Stimulated activated CD8-positive, alpha-beta memory T cell treated with anti-CD3 and anti-CD28 coated beads, Interleukin-7, amount 100 ng/mL, for 48 hours (primary cell): ENCODE measurements around the gene TMUB1.
A peak's percentile ranks its signal among the peaks of the same experiment; 100 is the strongest.

Experiments
- DNase-seq, 2 donors: peaks; one replicate each; pipeline ENCODE4 v3.0.0-alpha.2; 2020; ENCODE audit warnings: low read depth in 1 of 2; ENCODE audit errors: extremely low read depth in 1 of 2

Gene TMUB1

DNA sequence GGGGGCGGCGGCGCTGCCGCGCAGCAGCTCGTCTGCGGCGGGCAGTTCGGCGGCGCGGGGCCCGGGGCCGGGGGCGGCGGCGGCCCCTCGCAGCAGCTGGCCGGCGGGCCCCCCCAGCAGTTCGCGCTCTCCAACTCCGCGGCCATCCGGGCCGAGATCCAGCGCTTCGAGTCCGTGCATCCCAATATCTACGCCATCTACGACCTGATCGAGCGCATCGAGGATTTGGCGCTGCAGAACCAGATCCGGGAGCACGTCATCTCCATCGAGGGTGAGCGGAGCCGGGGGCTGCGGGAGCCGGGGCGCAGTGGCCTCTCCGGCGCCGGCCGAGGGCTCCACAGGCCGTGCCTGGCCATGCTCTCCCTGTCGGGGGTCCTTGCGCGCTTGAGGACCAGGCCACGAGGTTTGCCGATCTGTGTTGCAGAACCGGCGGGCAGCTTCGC, 3.5 kb upstream of the TMUB1 start:
- DNase-seq = no peak

DNA sequence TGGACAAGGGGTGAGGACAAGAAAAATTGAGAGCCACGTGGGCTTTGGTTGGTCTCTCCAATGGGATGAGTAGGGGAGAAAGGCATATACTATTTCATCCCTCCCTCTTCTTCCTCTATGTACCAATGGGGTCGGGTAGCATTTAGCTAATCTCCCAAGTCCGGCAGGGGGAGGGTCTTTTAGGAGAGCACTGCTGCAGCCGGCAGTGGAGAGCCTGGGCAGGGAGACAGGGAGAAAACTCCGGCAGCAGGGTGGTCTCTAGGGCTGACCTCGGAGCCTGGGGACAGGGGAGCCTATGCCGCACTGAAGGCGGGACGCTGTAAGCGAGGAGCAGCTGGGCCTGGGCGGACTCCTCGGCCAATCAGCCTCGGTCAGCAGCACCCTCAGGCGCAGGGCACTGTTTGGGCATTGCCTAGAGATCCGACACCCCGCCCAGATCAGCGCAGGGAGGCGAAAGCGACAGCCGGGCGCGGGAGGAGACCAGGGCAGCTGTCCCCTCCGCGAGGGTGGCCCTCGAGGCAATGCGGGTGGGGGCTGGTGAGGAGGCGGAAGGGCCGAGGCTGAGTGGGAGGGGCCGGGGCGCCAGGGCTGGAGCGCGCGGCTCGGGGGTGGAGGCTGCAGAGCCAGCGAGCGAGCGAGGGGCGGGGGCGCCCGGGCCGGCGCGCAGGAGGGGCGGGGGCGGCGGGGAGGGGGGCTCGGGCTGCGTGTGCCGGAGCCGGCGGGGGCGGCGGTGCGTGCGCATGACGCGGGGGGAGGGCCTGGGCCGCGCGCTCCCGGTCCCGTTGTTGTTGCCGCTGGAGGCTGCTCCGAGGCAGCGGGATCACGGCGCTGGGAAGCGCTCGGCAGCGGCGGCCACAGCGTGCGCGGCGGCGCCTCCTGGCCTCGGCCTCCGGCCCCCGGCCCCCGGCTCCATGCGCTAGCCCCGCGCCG, 2.7 kb upstream of the TMUB1 start, which contains the start of gene AGAP3:
TSS of gene AGAP3 (plus strand) at position 785 of the 930 bp plus-strand sequence. CDS start 267 bp downstream, outside the sequence.
- DNase-seq = peak in 1 of 2 donors; percentile 22

DNA sequence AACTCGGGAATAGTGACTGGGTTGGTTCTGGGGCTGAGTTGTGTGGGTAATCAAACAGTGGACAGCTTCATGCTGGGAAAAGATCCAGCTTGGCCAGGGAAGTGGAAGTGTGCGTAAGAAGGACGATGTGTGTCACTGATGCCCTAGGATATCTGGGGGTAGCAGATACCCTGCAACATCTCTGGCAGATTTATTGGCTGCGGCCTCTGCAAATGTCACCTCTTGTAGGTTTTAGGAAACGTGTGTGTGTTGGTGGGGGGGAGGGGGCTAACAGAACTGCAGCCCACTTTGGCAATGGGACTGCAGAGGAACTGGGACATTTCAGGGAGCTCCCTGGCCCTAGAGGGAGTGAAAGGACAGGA, 2.0 kb upstream of the TMUB1 start:
- DNase-seq = no peak

DNA sequence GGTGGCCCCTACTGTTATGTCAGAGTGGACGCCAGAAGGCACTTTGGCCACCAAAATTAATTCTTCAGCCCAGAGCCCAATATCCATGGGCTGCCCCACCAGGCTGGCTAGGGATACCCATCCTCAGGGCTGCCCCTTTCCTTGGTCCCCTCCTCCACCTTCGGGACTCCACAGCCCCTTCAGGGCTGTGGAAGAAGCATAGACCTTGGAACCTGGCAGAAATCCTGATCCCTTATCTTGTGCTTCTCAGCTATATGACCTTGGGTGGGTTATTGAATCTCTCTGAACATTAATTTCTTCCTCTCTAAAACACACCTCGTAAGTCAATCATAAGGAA, 499 bp upstream of the TMUB1 start:
- no peak for DNase-seq

DNA sequence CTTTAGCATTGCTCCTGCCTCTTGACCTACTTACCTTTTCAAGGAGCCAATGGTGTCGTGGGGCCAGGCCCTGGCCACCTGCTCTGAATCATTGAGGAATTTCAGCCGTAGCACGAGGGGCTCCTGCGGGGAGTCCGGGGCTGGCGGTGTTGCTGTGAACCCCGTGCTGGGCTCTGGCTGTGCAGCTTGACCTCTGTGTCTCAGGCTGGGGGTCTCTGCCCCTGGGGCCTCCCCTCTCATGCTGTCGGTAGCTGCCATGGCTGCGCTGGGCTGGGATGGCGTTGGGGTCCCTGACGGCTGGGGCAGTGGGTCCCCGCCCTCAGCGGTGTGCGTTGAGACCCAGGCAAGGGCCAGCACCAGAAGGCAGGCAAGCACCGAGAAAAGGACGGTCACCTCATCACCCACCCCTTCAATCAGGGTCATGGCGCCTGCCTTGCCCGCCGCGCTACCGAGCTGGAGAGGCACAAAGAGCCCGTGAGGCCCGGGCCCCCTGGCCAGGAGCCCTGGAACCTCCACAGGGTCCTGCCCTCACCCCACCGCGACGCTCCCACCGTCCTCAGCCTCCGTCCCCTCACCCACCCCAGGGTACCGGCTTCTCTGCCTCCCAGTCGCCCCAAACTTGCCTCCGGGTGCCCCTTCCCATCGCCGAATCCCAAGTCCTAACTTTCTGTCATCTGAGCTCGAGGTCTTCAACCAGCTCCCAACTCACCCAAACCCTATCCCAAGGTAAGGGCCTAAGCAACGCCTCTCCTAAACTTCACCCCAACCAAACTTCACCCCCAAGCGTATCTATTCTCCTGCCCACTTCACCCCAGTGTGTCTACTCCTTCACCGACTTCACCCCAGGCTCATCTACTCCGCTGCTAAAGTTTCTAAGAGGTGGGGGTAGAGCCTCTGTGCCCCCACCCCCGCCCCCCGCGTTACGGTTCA, 887 bp downstream of the TMUB1 start:
- DNase-seq = no peak

DNA sequence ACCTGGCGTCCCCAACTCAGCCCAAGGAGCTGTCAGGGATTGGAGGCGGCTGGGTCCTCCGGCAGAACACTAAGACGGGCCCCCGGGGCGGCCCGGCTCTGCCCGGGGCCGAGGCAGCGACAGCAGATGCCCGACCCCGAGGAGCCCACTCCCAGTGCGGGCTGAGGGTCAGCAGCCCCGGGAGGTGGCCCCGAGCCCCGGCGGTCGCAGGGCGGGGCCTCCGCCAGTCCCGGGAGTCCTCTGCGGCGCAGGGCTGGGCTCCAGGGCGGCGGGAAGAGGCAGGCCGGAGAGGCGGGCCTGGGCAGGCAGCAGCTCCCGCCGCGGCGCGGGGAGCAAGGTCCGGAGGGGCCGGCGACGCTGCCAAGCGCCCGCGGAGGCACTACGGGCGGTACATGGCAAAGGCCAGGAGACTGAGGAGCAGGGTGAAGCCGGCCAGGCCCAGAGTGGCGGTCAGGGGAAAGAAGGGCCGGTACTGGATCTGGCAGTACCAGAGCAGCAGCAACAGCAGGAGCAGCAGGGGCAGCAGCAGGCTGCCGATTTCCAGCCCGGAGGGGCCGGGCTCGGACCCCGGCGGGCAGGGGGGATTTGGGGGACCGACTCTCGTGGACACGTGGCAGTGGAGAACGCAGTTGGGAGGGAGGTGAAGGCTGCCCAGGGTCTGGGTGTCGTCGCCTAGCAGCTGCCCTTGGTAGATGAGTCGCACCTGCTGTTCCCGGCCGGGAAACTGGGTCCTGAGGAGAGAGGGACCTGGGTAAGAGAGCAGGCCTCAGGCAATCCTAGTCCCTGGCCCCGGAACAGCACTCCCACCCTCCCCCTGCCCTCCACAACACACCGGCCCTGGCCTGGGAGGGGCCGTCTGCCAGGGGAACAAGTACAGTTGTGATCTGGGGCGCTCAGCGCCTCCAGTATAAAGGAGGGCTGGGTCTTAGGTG, 1.9 kb downstream of the TMUB1 start:
- DNase-seq = no peak

DNA sequence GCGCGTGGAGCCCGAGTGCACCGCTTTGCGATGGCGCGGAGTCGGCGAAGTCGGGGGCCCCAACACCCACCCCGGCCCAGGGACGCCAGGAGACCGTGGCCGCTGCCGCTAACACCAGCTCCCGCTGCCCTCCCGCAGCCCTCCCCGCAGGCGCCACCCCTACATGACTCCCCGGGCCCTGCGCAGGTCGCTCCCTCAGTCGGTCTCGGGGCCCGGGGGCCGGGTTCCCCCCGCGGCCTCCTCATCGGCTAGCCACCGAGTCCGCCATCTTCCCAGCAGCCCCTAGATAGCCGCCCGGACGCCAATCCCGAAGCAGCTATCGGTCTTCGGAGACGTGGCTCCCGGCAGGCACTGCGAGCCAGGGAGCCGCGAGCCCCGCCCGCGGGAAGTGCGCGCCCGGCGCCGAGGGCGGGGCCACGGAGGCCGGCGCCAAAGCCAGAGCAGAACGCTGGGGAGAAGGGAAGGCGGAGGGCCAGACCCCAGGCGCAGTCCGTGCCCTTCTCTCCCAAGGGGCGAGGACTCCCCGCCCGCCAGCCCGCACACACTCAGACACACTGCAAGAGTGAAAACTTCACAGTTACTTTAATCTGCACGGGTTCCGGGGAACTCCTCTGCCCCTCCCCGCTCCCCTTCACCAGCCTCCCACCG, 2.6 kb downstream of the TMUB1 start, which contains the start of gene FASTK:
TSS of gene FASTK (minus strand) at position 288 of the 648 bp plus-strand sequence. CDS start at position 245, 43 bp downstream.
- peak; percentile 80 to 83 for DNase-seq

DNA sequence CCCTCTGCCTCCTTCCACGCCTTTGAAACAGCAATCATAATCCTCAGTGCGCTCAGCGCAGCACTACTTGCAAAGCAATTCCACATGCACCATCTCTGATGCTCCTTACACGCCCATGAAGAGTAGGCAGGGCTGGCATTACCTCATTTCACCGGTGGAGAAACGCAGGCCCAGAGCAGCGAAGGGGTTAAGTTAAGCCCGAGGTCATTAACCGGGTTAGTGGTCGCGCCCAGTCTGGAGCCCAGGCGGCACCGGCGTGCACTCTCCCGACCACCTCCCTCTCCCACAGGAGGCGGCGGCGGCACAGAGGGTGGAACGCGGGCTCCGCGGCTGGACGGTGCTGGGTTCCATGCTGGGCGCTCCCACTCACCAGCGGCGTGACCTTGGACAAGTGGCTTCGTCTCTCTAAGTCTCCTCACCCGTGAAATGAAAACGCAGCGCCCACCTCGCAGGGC, 3.2 kb downstream of the TMUB1 start:
- no peak for DNase-seq

DNA sequence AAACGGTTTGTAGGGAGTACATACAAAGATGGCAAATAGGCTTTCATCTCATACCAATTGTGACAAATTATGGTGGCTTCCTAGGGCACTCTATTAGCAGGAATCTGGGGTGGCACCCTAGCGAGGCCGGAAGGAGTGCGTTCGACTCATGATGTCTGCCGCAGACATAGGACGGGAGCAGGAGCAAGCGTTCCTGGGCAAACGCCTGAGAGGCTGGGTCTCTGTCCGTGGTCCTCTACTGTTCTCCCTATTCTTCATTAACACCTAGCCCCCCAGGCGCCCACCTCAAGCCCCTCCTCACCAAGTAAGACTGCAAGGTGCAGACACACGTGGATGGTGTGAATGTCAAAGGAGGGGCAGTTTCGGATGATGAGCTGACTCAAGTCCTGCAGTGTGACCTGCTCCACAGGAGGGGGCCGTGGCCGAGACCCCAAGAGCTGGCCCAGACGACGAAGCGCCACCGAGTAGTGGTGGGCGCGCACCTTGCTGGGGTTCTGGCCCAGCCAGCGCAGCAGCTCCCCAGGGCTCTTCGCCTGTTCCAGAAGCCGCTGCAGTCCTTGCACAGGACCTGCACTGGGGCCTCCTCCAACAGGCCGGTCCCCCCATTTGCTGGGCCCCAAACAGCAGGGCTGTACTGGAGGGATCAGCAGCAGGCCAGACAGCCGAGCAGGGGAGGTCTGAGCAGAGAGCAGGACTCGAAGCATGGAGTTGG, 3.9 kb downstream of the TMUB1 start:
- no peak for DNase-seq

DNA sequence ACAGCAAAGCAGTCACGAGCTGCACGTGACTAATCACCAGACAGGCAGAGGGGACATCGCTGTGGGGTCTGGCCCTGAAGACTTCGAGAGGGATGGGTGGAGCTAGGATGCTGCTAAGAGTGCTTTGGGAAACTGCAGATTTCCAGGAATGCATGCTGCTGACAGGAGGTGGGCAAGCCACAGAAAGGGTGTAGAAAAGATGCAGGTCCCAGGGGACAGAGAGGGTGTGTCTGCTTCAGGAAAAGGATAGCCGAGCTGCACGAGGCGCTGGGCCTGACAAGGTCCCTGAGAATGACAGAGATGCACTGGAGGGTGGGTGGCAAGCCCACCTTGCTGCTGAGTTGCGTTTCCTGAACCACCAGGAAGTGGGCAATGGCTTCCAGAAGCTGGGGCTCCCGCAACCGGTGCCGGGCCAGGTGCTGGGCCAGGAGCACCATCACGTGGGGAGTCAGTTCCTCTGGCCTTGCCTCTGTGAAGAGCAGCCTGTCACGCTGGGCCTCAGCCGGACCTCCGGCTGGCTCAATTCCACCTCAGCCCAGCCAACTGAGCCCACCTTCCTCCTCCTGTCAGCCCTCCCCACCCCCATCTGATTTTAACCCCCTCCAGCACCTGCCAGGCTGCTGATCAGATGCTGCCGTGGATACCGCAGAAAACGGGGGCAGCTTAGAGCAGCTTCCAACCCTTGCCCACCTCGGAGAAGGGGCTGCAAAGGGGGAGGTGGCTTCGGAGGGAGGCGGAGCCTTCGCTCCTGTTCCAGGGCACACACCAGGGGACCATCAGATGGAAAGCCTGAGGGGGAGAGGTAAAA, 4.9 kb downstream of the TMUB1 start:
- DNase-seq = no peak

DNA sequence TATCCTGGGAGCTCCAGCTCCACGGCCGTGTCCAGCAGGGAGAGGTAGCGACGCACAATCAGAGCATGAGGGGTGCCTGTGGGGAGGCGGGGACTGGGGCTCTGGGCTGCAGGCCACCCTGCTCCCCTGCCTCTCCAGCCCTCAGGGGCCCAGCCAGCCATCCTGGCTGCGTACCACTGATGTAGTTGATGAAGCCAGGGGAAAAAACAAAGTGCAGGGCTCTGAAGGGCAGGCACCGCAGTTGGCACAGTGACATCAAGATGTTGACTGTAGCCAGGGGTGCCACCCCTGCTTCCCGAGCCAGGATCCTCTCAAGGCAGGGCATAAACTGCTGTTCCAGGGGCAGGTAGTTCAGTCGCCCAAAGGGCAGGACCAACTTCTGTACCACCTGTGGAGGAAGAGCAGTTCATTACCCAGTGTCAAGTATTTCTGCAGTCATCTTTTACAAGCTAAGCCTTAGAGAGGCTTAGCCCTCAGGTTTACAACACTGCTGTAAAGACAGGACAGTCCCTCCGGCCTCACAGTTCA, 5.5 kb downstream of the TMUB1 start:
- DNase-seq = no peak

DNA sequence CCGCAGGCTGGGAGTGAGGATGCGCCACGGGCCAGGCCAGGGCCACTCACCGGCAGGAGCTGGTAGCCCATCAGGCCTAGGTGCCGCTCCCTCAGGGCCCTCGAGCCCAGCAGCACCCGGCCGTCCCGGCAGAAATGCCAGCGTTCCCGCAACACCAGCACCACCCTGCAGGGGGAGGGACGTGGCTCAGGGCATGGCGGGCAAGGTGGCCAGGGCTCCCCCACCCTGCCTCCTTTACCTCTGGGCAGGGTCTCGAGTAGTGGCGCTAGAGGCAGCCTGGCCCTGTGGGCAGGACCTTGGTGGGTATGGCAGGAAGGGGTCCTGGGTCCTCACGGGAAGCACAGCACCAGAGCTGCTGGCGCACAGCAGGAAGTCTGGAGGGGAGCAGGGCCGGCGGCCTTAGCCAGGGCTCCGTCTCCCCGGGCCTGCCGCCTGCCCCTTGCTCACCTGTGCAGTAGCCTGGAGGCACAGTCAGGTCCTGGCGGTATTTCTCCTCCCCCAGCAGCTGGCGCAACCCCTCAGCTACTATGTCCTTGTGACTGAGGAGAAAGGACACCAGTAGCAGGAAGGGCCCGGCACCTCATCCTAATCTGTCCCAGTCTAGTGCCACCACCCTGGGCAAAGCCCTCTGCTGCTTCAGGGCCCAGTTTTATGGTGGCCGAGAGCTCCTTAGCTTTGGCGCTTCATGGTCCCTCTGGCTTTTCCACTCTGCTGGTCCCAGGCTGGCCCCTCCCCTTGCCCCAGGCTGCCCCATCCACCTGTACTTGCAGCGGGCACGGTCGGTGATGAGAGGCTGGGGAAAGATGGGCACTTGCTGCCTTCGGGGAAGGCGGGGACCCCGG, 6.2 kb downstream of the TMUB1 start:
- DNase-seq = no peak

DNA sequence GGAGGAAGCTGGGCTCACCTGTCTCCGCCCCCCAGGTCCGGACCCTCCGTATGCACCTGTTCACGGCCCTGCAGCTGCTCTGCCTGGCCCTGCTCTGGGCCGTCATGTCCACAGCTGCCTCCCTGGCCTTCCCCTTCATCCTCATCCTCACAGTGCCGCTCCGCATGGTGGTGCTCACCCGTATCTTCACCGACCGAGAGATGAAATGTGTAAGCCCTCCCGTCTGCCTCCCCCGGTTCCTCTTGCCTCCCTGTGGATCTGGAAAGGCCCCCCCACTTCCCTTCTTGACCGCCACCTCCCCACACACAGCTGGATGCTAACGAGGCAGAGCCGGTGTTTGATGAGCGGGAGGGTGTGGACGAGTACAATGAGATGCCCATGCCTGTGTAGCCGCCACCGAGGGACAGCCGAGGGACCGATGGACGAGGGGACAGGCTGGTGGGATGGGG, 7.3 kb downstream of the TMUB1 start:
- no peak for DNase-seq

DNA sequence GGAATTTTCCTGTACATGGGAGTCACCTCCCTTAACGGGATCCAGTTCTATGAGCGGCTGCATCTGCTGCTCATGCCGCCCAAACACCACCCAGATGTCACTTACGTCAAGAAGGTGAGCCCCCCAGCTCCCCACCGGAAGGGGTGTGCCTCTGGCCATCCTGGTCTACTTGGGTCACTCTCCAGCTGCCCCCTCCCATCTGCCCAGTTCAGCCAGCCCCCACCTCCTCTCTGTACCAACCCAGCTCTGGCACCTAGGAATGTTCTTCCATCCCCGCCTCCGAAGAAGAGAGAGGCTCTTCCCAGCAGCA, 7.7 kb downstream of the TMUB1 start:
- DNase-seq = no peak

DNA sequence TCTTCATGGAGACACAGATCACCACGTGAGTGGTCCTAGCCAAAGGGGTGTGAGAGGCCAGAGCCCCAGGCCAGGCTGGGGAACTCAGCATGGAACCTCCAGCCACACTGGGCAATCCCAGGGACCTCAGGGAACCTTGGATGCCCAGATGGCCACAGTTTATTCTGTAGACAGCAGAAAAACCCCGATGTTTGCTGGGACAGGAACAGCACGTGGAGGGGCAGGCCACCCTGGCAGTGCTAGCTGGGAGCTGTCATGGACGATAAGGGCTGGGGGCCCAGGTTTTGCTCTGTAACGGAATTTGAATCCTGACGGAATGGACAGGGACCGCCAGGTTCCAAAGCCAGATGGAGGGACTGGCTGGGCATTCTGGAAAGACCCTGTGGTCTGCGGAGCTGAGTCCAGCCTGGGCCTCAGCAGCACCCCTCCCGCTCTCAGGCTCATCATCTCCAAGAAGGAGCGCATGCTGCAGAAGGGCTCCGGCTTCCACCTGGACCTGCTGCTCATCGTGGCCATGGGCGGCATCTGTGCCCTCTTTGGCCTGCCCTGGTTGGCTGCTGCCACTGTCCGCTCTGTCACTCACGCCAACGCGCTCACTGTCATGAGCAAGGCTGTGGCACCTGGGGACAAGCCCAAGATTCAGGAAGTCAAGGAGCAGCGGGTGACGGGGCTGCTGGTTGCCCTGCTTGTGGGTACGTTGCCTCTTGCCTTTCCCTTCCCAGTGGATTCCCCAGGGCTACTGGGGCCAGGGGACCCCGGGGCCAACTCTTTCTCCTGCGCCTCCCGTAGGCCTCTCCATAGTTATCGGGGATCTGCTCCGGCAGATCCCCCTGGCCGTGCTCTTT, 8.3 kb downstream of the TMUB1 start:
- no peak for DNase-seq

DNA sequence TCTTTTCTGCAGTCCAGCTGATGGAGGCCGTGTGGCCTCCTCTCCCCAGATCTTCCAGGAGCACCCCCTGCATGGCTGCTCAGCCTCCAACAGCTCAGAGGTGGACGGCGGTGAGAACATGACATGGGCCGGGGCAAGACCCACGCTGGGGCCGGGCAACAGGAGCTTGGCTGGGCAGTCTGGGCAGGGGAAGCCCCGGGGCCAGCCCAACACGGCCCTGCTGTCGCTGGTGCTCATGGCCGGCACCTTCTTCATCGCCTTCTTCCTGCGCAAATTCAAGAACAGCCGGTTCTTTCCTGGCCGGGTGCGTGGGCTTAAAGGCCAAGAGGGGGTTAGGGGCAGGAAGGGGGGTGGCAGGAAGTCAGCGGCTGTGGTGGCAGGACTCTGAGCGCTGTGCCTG, 9.3 kb downstream of the TMUB1 start:
- DNase-seq = no peak
